H9 (cell line): ENCODE data around the gene NEDD4L. TPM values are rescaled to one million over a fixed set of nuclear protein-coding genes. Genes with fewer than 3 reads are reported as not detected.

Experiments
- DNase-seq: peaks from one replicate; pipeline ENCODE4 v3.0.0-alpha.2; 2017
- H2AFZ ChIP-seq: one replicate; pipeline ENCODE4 v1.6.1; 2013; ENCODE audit warnings: mild to moderate bottlenecking, low read length, control low read depth, moderate library complexity
- H2AK5ac ChIP-seq: 2 replicates; pipeline ENCODE4 v1.6.1; 2013; ENCODE audit warnings: low read length, control low read depth, mixed read lengths; ENCODE audit not compliant: insufficient read length
- H2BK120ac ChIP-seq: one replicate; pipeline ENCODE4 v1.6.1; 2013; ENCODE audit warnings: low read depth, mild to moderate bottlenecking, low read length, control low read depth, inconsistent platforms; ENCODE audit not compliant: poor library complexity, severe bottlenecking
- H2BK12ac ChIP-seq: 2 replicates; pipeline ENCODE4 v1.6.1; 2013; ENCODE audit warnings: low read length, control low read depth, mixed read lengths, low read depth; ENCODE audit not compliant: insufficient read length
- H2BK15ac ChIP-seq: 2 replicates; pipeline ENCODE4 v1.6.1; 2013; ENCODE audit warnings: low read depth, low read length, control low read depth
- H2BK20ac ChIP-seq: one replicate; pipeline ENCODE4 v1.6.1; 2013; ENCODE audit warnings: low read depth, mild to moderate bottlenecking, low read length, control low read depth, inconsistent platforms; ENCODE audit not compliant: poor library complexity, severe bottlenecking
- H2BK5ac ChIP-seq: 2 replicates; pipeline ENCODE4 v1.6.1; 2013; ENCODE audit warnings: low read length, control low read depth, mixed read lengths; ENCODE audit not compliant: insufficient read length
- H3K14ac ChIP-seq: 2 replicates; pipeline ENCODE4 v1.6.1; 2013; ENCODE audit warnings: low read length, control low read depth; ENCODE audit not compliant: insufficient read depth
- H3K18ac ChIP-seq: 2 replicates; pipeline ENCODE4 v1.6.1; 2013; ENCODE audit warnings: low read depth, mild to moderate bottlenecking, mixed read lengths, low read length, control low read depth; ENCODE audit not compliant: insufficient read length
- H3K23ac ChIP-seq: 2 replicates; pipeline ENCODE4 v1.6.1; 2013; ENCODE audit warnings: low read length, control low read depth, mixed read lengths, low read depth; ENCODE audit not compliant: insufficient read length
- H3K23me2 ChIP-seq: 2 replicates; pipeline ENCODE4 v1.6.1; 2013; ENCODE audit warnings: low read depth, mild to moderate bottlenecking, mixed read lengths, low read length, control low read depth; ENCODE audit not compliant: insufficient read length, poor library complexity, severe bottlenecking
- H3K27ac ChIP-seq: 2 replicates; pipeline ENCODE4 v1.5.1; 2013; ENCODE audit warnings: low read length, control low read depth, mixed read lengths, low read depth; ENCODE audit not compliant: insufficient read length
- H3K27me3 ChIP-seq: 2 replicates; pipeline ENCODE4 v1.6.1; 2013; ENCODE audit warnings: low read length, control low read depth, inconsistent platforms; ENCODE audit not compliant: insufficient read depth
- H3K4ac ChIP-seq: 2 replicates; pipeline ENCODE4 v1.6.1; 2013; ENCODE audit warnings: low read depth, mild to moderate bottlenecking, control low read depth, inconsistent platforms, low read length, moderate library complexity
- H3K4me1 ChIP-seq: 2 replicates; pipeline ENCODE4 v1.6.1; 2013; ENCODE audit warnings: low read length, control low read depth, inconsistent platforms; ENCODE audit not compliant: insufficient read depth
- H3K4me2 ChIP-seq: 2 replicates; pipeline ENCODE4 v1.6.1; 2013; ENCODE audit warnings: low read length, control low read depth, mixed read lengths; ENCODE audit not compliant: insufficient read length, insufficient read depth
- H3K56ac ChIP-seq: 2 replicates; pipeline ENCODE4 v1.6.1; 2013; ENCODE audit warnings: low read depth, mild to moderate bottlenecking, mixed read lengths, low read length, control low read depth; ENCODE audit not compliant: insufficient read length
- H3K79me1 ChIP-seq: 2 replicates; pipeline ENCODE4 v1.6.1; 2013; ENCODE audit warnings: low read depth, mild to moderate bottlenecking, moderate library complexity, low read length, control low read depth, inconsistent platforms; ENCODE audit not compliant: insufficient read depth, poor library complexity, severe bottlenecking
- H3K79me2 ChIP-seq: 2 replicates; pipeline ENCODE4 v1.6.1; 2013; ENCODE audit warnings: low read length, control low read depth, inconsistent platforms; ENCODE audit not compliant: insufficient read depth
- H3K9ac ChIP-seq: 2 replicates; pipeline ENCODE4 v1.6.1; 2013; ENCODE audit warnings: low read length, control low read depth, mixed read lengths; ENCODE audit not compliant: insufficient read length; ENCODE audit errors: extremely low read depth
- H3K9me3 ChIP-seq: one replicate; pipeline ENCODE4 v1.6.1; 2013; ENCODE audit warnings: low read depth, low read length, inconsistent platforms; ENCODE audit not compliant: control insufficient read depth
- H3T11ph ChIP-seq: one replicate; pipeline ENCODE4 v1.6.1; 2013; ENCODE audit warnings: mild to moderate bottlenecking, low read length, control low read depth, inconsistent platforms
- H4K20me1 ChIP-seq: one replicate; pipeline ENCODE4 v1.6.1; 2013; ENCODE audit not compliant: control insufficient read depth, insufficient read length, insufficient read depth
- H4K5ac ChIP-seq: 2 replicates; pipeline ENCODE4 v1.6.1; 2013; ENCODE audit warnings: low read depth, mild to moderate bottlenecking, mixed read lengths, low read length, control low read depth; ENCODE audit not compliant: insufficient read length
- H4K8ac ChIP-seq: replicated peaks from 2 replicates; pipeline ENCODE4 v1.6.1; 2013; ENCODE audit warnings: low read length, control low read depth, mixed read lengths, low read depth; ENCODE audit not compliant: insufficient read length
- H4K91ac ChIP-seq: 2 replicates; pipeline ENCODE4 v1.6.1; 2013; ENCODE audit warnings: low read depth, mild to moderate bottlenecking, moderate library complexity, mixed read lengths, low read length, control low read depth; ENCODE audit not compliant: insufficient read length
- H3K27ac Mint-ChIP-seq, 3 experiments: 2 replicates in 2 of 3; 3 replicates in 1 of 3; pipeline ENCODE4 v1.8.0; 2020 to 2021; ENCODE audit warnings: mixed read lengths in 3 of 3, mild to moderate bottlenecking in 1 of 3, moderate library complexity in 1 of 3
- H3K27me3 Mint-ChIP-seq: 2 replicates; pipeline ENCODE4 v1.8.0; 2021; ENCODE audit warnings: low read depth, mild to moderate bottlenecking, moderate library complexity, mixed read lengths
- H3K36me3 Mint-ChIP-seq, 3 experiments: 2 replicates in 2 of 3; 3 replicates in 1 of 3; pipeline ENCODE4 v1.8.0; 2020 to 2021; ENCODE audit warnings: low read depth in 3 of 3, mixed read lengths in 3 of 3; ENCODE audit not compliant: insufficient read depth in 1 of 3
- H3K4me1 Mint-ChIP-seq, 2 experiments: 2 replicates each; pipeline ENCODE4 v1.8.0; 2020; ENCODE audit warnings: mixed read lengths in 2 of 2
- H3K4me3 Mint-ChIP-seq, 2 experiments: 2 replicates in 1 of 2; 3 replicates in 1 of 2; pipeline ENCODE4 v1.8.0; 2020 to 2021; ENCODE audit warnings: mild to moderate bottlenecking in 2 of 2, mixed read lengths in 2 of 2, moderate library complexity in 1 of 2
- H3K9me3 Mint-ChIP-seq, 2 experiments: 2 replicates in 1 of 2; 3 replicates in 1 of 2; pipeline ENCODE4 v1.8.0; 2020; ENCODE audit warnings: mild to moderate bottlenecking in 2 of 2, mixed read lengths in 2 of 2, moderate library complexity in 1 of 2
- CTCF ChIP-seq: fragments of 200-600 bp; sonication (generic); conservative IDR thresholded peaks from 3 replicates; pipeline ENCODE4 v1.8.0; 2021; ENCODE audit warnings: antibody characterized with exemption, mild to moderate bottlenecking
- WGBS: extraction: QIAGEN DNeasy Blood & Tissue Kit; methylation state at CpG from one replicate; pipeline ENCODE4 v1.1.7; 2013; ENCODE audit warnings: missing lambda C conversion rate, low lambda C conversion rate, mixed read lengths; ENCODE audit not compliant: insufficient read length; ENCODE audit errors: extremely low coverage; 5-methylcytosine and 5-hydroxymethylcytosine counted together
- total RNA-seq: library from RNA; stranded (reverse); gene quantifications from 2 replicates; pipeline ENCODE4 v1.2.1, GENCODE V29; 2021

Gene NEDD4L
- total RNA-seq, 1 experiment from 2014 or later, result 76.3 TPM

- TF ChIP-seq CTCF, result no peak
- no peak overlapping the region for H3K4me3 Mint-ChIP-seq
- no peak overlapping the region for H3K14ac ChIP-seq
- no peaks in the 10 kb centered on the region; the same call in 1 of the 2 replicates for H3K4me1 ChIP-seq
- no peak overlapping the region for H3K9ac ChIP-seq
- no peaks in the 10 kb centered on the region for H3K27me3 ChIP-seq
- H2AK5ac ChIP-seq, result no peak overlapping the region
- H3K4me2 ChIP-seq, result no peak overlapping the region
- no peak overlapping the region for H3T11ph ChIP-seq
- H3K27ac ChIP-seq, result no peak overlapping the region
- H3K4me1 Mint-ChIP-seq, result peaks cover 55 to 57% of the 10 kb centered on the region in 2 experiments
- H4K20me1 ChIP-seq, result no peaks in the 10 kb centered on the region
- H2BK12ac ChIP-seq, result no peak overlapping the region
- H3K23ac ChIP-seq, result no peak overlapping the region
- no peak overlapping the region for H2AFZ ChIP-seq
- H2BK120ac ChIP-seq, result no peak overlapping the region
- no peaks in the 10 kb centered on the region for H3K9me3 ChIP-seq
- no peaks in the 10 kb centered on the region; the same call in 1 of the 2 replicates for H3K79me2 ChIP-seq
- H2BK20ac ChIP-seq, result no peak overlapping the region
- no peak overlapping the region for H3K56ac ChIP-seq
- H3K9me3 Mint-ChIP-seq, result no peaks in the 10 kb centered on the region
- WGBS, result no CpG with 5 or more reads among the region's 6 CpGs
- H4K91ac ChIP-seq, result no peak overlapping the region
- no peak overlapping the region for H3K4ac ChIP-seq
- H3K27ac Mint-ChIP-seq, result no peak overlapping the region; a peak in 1 of 7 replicates
- no peak overlapping the region for H2BK5ac ChIP-seq
- no peak overlapping the region for H3K18ac ChIP-seq
- no peaks in the 10 kb centered on the region for H3K27me3 Mint-ChIP-seq
- peaks cover 0 to 12% (median 6%) of the 10 kb centered on the region in 3 experiments; a peak in 2 of 7 replicates for H3K36me3 Mint-ChIP-seq
- no peak overlapping the region for H2BK15ac ChIP-seq
- H4K5ac ChIP-seq, result no peak overlapping the region
- no peak for DNase-seq
- no peaks in the 10 kb centered on the region for H3K23me2 ChIP-seq
- H4K8ac ChIP-seq, result no peak overlapping the region
- no peaks in the 10 kb centered on the region for H3K79me1 ChIP-seq
Measured at GRCh38 chr18:58110398-58110797, 66.4 kb downstream of the NEDD4L start.
